WTC11 (cell line): Measurements from ENCODE around the gene ZBTB16. TPM values are rescaled to one million over a fixed set of nuclear protein-coding genes. Genes with fewer than 3 reads are reported as not detected.

Experiments
- ATAC-seq: fragments of 200-7000 bp; cut with Tn5 transposase; 2 replicates; pipeline ENCODE4 v1.10.0; 2021; ENCODE audit warnings: mild to moderate bottlenecking, moderate library complexity
- CTCF ChIA-PET: fragments of 300-600 bp; sonication (Branson Sonifier 250); formaldehyde crosslinking; loops from one replicate; lab custom pipeline; 2021; ENCODE audit warnings: antibody characterized with exemption; lab: Charles Lee
- POLR2A ChIA-PET: fragments of 350-600 bp; sonication (Branson Sonifier 250); formaldehyde crosslinking; loops from one replicate; lab custom pipeline; 2021; ENCODE audit warnings: antibody characterized with exemption; lab: Charles Lee
- DNase-seq: peaks from one replicate; pipeline ENCODE4 v3.0.0; 2021; ENCODE audit warnings: low spot score
- H3K27ac Mint-ChIP-seq: 2 replicates; pipeline ENCODE4 v1.8.0; 2021; ENCODE audit warnings: mixed read lengths
- H3K27me3 Mint-ChIP-seq: 2 replicates; pipeline ENCODE4 v1.8.0; 2021; ENCODE audit warnings: low read depth, mild to moderate bottlenecking, moderate library complexity, mixed read lengths
- H3K36me3 Mint-ChIP-seq: 2 replicates; pipeline ENCODE4 v1.8.0; 2021; ENCODE audit warnings: mixed read lengths
- H3K4me1 Mint-ChIP-seq: 2 replicates; pipeline ENCODE4 v1.8.0; 2022; ENCODE audit warnings: mixed read lengths
- H3K4me3 Mint-ChIP-seq: 2 replicates; pipeline ENCODE4 v1.8.0; 2021; ENCODE audit warnings: mild to moderate bottlenecking, moderate library complexity, mixed read lengths
- H3K9me3 Mint-ChIP-seq: 2 replicates; pipeline ENCODE4 v1.8.0; 2021; ENCODE audit warnings: mixed read lengths
- CREB1 ChIP-seq: sonication (generic); formaldehyde crosslinking; IDR thresholded peaks from 2 replicates; pipeline ENCODE4 v1.8.0; 2023; ENCODE audit warnings: mild to moderate bottlenecking, missing genetic modification reagents
- CTCF ChIP-seq: fragments of 200-600 bp; IDR thresholded peaks from 2 replicates; pipeline ENCODE4 v1.8.0; 2022; ENCODE audit warnings: antibody characterized with exemption
- ELF4 ChIP-seq: sonication (generic); formaldehyde crosslinking; IDR thresholded peaks from 2 replicates; pipeline ENCODE4 v1.8.1; 2022; ENCODE audit warnings: low read depth, mild to moderate bottlenecking, moderate library complexity, missing genetic modification reagents
- EMX1 ChIP-seq: fragments of 250-450 bp; sonication (Bioruptor Pico); IDR thresholded peaks from 2 replicates; pipeline ENCODE4 v1.8.0; 2021; ENCODE audit warnings: mild to moderate bottlenecking
- IRF2 ChIP-seq: sonication (generic); formaldehyde crosslinking; IDR thresholded peaks from 2 replicates; pipeline ENCODE4 v1.8.0; 2022; ENCODE audit warnings: low read depth, missing genetic modification reagents, borderline replicate concordance
- KAT7 ChIP-seq: sonication (generic); formaldehyde crosslinking; IDR thresholded peaks from 2 replicates; pipeline ENCODE4 v1.8.1; 2023; ENCODE audit warnings: missing genetic modification reagents, mild to moderate bottlenecking, borderline replicate concordance
- MLX ChIP-seq: sonication (generic); formaldehyde crosslinking; IDR thresholded peaks from 2 replicates; pipeline ENCODE4 v1.8.1; 2023; ENCODE audit warnings: mild to moderate bottlenecking, missing genetic modification reagents, moderate library complexity
- MXD4 ChIP-seq: fragments of 250-450 bp; sonication (Bioruptor Pico); IDR thresholded peaks from 2 replicates; pipeline ENCODE4 v1.8.0; 2021; ENCODE audit warnings: mild to moderate bottlenecking, moderate library complexity, borderline replicate concordance
- PRDM15 ChIP-seq: sonication (generic); formaldehyde crosslinking; IDR thresholded peaks from 2 replicates; pipeline ENCODE4 v1.8.0; 2022; ENCODE audit warnings: missing genetic modification reagents
- PRRX2 ChIP-seq: fragments of 250-450 bp; sonication (Bioruptor Pico); IDR thresholded peaks from 2 replicates; pipeline ENCODE4 v1.8.0; 2021; ENCODE audit warnings: mild to moderate bottlenecking
- RORB ChIP-seq: fragments of 250-450 bp; sonication (Bioruptor Pico); IDR thresholded peaks from 2 replicates; pipeline ENCODE4 v1.9.0; 2021; ENCODE audit warnings: mild to moderate bottlenecking
- SMAD3 ChIP-seq: sonication (generic); formaldehyde crosslinking; IDR thresholded peaks from 2 replicates; pipeline ENCODE4 v1.8.0; 2022; ENCODE audit warnings: missing genetic modification reagents, mild to moderate bottlenecking, borderline replicate concordance
- ZNF317 ChIP-seq: sonication (generic); formaldehyde crosslinking; IDR thresholded peaks from 2 replicates; pipeline ENCODE4 v1.8.1; 2023; ENCODE audit warnings: low read depth, mild to moderate bottlenecking, moderate library complexity, missing genetic modification reagents, borderline replicate concordance
- ZNF512 ChIP-seq: sonication (generic); formaldehyde crosslinking; IDR thresholded peaks from 2 replicates; pipeline ENCODE4 v1.8.1; 2022; ENCODE audit warnings: missing genetic modification reagents, borderline replicate concordance
- total RNA-seq: library from RNA; stranded (reverse); gene quantifications from 3 replicates; pipeline ENCODE4 v1.2.3, GENCODE V29; 2021

ZBTB16 gene
- total RNA-seq, 1 experiment from 2014 or later: 0.57 TPM

GRCh38 chr11:114082767-114083181 lies 23.3 kb downstream of the ZBTB16 start (continued):
- TF ChIP-seq MLX (CRISPR knock-in tag) (no peak), ZNF317 (CRISPR knock-in tag) (no peak), PRDM15 (CRISPR knock-in tag) (no peak), KAT7 (CRISPR knock-in tag) (no peak), PRRX2 (CRISPR knock-in tag) (no peak), EMX1 (CRISPR knock-in tag) (no peak)

- Mint-ChIP-seq H3K4me3 (no peak overlapping the region), H3K9me3 (no peaks in the 10 kb centered on the region), H3K27ac (no peak overlapping the region), H3K4me1 (peaks cover 6% of the 10 kb centered on the region), H3K27me3 (peaks cover 35% of the 10 kb centered on the region), H3K36me3 (no peaks in the 10 kb centered on the region)
- CTCF ChIA-PET: interaction anchor here (0.6 to 1.4 kb wide), 5 partner anchors 9 to 220 kb away, joined by 3 to 4 read pairs (median 3); no protein-coding TSS in a partner anchor
- no peak for TF ChIP-seq PRRX2 (CRISPR knock-in tag)
- TF ChIP-seq CREB1: no peak
- no peak for TF ChIP-seq ZNF512 (CRISPR knock-in tag)
- no peak for TF ChIP-seq SMAD3
- POLR2A ChIA-PET: no interaction called here
- ATAC-seq: no peak
- no peak for DNase-seq
These were observed 24.1 kb downstream of the ZBTB16 start for GRCh38 chr11:114083391-114084252.

GRCh38 chr11:114084414-114084813 lies 24.9 kb downstream of the ZBTB16 start:
- peaks cover 28% of the 10 kb centered on the region for H3K27me3 Mint-ChIP-seq

More at GRCh38 chr11:114084414-114084813, 24.9 kb downstream of the ZBTB16 start:
- H3K9me3 Mint-ChIP-seq: no peaks in the 10 kb centered on the region
- no peak for DNase-seq
- POLR2A ChIA-PET: interaction anchor here (0.5 kb wide), 1 partner anchor 22 kb away, joined by 5 read pairs; no protein-coding TSS in a partner anchor
- TF ChIP-seq CTCF (no peak), MXD4 (CRISPR knock-in tag) (no peak), IRF2 (no peak), RORB (CRISPR knock-in tag) (no peak), ELF4 (CRISPR knock-in tag) (no peak)
- TF ChIP-seq, all 79 proteins: peak for 0
- no peaks in the 10 kb centered on the region for H3K36me3 Mint-ChIP-seq
- no peak overlapping the region for H3K27ac Mint-ChIP-seq
- no peak overlapping the region for H3K4me3 Mint-ChIP-seq
- peaks cover 6% of the 10 kb centered on the region; the same call in 1 of the 2 replicates for H3K4me1 Mint-ChIP-seq
- CTCF ChIA-PET: interaction anchor here (0.6 kb wide), 1 partner anchor 221 kb away, joined by 3 read pairs; no protein-coding TSS in a partner anchor
- no peak for ATAC-seq
